ENCODE measurements around the gene CD2AP. TPM values are rescaled to one million over a fixed set of nuclear protein-coding genes. Genes with fewer than 3 reads are reported as not detected.

CD2AP gene
- total and polyA plus RNA-seq, 7 donors, result 17.7 to 80.2 (median 21.8) TPM

DNA sequence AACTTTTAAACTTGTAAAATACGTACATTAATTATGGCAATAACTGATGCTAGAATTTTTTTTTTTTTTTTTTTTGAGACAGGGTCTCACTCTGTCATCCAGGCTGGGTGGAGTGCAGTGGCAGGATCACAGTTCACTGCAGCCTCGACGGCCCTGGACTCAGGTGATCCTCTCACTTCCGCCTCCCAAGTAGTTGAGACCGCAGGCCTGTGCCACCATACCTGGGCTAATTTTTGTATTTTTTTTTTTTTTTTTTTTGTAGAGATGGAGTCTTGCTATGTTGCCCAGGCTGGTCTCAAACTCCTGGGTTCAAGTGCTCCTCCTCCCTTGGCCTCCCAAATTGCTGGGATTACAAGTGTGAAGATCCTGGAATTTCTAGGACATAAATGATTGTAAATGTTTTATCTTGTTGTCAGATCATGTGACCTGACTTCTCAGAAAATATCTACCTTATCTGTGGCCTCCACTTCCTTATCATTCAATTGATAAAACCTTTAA is 2.2 kb upstream of the CD2AP start:
- intact Hi-C loops (cut with DNase I), result no loop called here
- Histone ChIP-seq H3K4me1 (peaks cover 0 to 20% (median 9%) of the 10 kb centered on the region in 4 donors), H3K36me3 (no peaks in the 10 kb centered on the region), H3K27me3 (no peaks in the 10 kb centered on the region), H3K4me3 (no peak overlapping the region), H3K27ac (no peak overlapping the region), H3K9me3 (peaks cover 0 to 1% (median 0%) of the 10 kb centered on the region in 4 donors)
- TF ChIP-seq POLR2A (IDR thresholded peaks at IDR 0.05) (no peak), EP300 (IDR thresholded peaks at IDR 0.05) (no peak), POLR2AphosphoS5 (IDR thresholded peaks at IDR 0.05) (no peak)
- TF ChIP-seq, protein P1, sequence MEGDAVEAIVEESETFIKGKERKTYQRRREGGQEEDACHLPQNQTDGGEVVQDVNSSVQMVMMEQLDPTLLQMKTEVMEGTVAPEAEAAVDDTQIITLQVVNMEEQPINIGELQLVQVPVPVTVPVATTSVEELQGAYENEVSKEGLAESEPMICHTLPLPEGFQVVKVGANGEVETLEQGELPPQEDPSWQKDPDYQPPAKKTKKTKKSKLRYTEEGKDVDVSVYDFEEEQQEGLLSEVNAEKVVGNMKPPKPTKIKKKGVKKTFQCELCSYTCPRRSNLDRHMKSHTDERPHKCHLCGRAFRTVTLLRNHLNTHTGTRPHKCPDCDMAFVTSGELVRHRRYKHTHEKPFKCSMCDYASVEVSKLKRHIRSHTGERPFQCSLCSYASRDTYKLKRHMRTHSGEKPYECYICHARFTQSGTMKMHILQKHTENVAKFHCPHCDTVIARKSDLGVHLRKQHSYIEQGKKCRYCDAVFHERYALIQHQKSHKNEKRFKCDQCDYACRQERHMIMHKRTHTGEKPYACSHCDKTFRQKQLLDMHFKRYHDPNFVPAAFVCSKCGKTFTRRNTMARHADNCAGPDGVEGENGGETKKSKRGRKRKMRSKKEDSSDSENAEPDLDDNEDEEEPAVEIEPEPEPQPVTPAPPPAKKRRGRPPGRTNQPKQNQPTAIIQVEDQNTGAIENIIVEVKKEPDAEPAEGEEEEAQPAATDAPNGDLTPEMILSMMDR (IDR thresholded peaks at IDR 0.05), result no peak
- no peak for DNase-seq
- WGBS, 2 donors, result 92 to 95% methylated on average over 5 of the region's 5 CpGs

DNA sequence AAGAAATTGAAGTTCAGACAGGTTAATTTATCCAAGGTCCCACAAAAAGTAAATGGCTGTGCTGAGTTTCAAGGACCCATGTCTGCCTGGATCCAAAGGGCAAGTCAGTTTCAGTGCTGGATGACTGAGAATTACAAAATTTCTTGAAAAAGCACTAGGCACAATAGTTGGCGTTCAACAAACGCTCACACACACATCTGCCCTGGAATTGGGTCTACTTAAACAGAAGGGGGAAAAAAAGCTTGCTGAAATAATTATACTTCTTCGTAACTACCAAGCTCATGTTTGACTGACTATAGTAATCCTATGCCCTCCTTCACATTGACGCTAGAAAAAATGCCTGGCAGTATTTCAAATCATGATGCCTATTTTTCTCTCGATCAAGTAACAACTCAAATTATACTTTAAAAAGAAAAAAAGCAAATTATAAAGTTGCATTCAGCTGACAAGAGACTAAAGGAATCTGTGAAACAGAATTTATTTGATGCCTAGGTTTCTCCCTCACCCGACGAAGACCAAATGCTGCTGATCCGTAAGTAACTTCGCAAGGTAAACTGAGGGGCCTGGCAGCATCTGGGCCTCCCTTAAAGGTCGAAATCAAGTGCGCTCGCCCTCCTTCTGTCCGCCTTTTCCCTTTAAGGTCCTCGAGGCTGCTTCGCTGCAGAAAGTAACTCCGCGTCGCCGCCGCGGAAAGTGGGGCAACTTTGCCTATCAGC is 650 bp upstream of the CD2AP start:
- 3 to 11% methylated on average over 21 of the region's 21 CpGs for WGBS, 2 donors
- H3K4me1 ChIP-seq, result peaks cover 0 to 28% (median 11%) of the 10 kb centered on the region in 4 donors
- H3K36me3 ChIP-seq, result no peaks in the 10 kb centered on the region
- intact Hi-C loops (cut with DNase I), result no loop called here
- no peaks in the 10 kb centered on the region for H3K27me3 ChIP-seq
- peak overlapping the region; percentile 79 to 99 (median 82) for H3K4me3 ChIP-seq
- TF ChIP-seq, protein P1 (IDR thresholded peaks at IDR 0.05), result no peak
- TF ChIP-seq POLR2A (IDR thresholded peaks at IDR 0.05) (no peak), EP300 (IDR thresholded peaks at IDR 0.05) (no peak), POLR2AphosphoS5 (IDR thresholded peaks at IDR 0.05) (no peak)
- no peaks in the 10 kb centered on the region for H3K9me3 ChIP-seq
- DNase-seq, result no peak
- H3K27ac ChIP-seq, result peak overlapping the region; percentile 93 to 99 (median 94)

DNA sequence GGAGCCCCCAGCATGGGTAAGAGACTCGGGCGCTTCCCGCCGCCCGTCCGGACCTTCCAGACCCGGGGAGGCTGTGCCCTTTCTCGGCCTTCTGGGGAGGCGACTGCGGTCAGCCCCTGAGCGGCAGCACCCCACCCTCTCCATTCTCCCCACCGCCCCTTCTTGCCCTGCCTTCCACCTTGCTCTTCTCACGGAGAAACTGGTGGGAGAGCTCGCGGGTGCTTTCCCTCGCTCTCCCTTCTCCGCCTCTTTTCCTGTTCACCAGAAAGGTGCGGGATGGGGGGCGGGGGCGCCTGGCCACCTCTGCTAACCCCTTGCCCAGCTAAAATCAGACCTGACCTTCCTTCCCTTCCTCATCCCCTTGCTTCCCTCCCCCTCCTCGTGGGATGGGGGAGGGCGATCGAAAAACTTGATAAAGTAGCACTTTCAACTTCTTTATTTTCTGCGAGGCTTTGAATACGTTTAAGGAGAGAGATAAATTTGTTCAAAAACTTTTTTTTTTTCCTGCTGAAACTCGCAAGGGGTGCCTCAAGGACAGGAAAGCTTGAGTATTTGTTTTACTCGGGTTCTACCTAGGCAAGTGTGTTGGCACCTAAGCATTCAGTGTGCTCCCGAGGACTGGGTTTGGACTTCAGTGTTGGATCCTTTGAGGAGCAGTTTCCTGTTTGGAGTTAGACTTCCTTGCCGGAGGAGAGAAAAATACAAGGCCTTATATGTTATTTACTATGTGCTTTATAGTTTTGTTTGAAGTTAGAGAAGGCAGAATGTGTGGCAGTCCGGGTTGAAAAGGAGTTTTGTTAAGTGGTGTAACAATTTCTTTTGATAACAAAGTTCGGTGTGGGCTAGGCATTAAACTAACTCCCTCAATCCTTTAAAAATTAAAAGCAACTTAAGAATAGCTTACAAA is 897 bp downstream of the CD2AP start:
- intact Hi-C loops (cut with DNase I), result loop anchor here (2.0 kb wide), 1 partner anchor 64 kb away; no protein-coding TSS in a partner anchor
- H3K4me3 ChIP-seq, result peak overlapping the region; percentile 79 to 99 (median 82)
- H3K27me3 ChIP-seq, result no peaks in the 10 kb centered on the region
- H3K4me1 ChIP-seq, result peaks cover 0 to 37% (median 15%) of the 10 kb centered on the region in 4 donors
- no peak for DNase-seq
- no peaks in the 10 kb centered on the region for H3K36me3 ChIP-seq
- H3K9me3 ChIP-seq, result no peaks in the 10 kb centered on the region
- TF ChIP-seq POLR2A (IDR thresholded peaks at IDR 0.05), result no peak
- TF ChIP-seq, protein P1 (IDR thresholded peaks at IDR 0.05), result no peak
- no peak for TF ChIP-seq EP300 (IDR thresholded peaks at IDR 0.05)
- no peak for TF ChIP-seq POLR2AphosphoS5 (IDR thresholded peaks at IDR 0.05)
- 0 to 1% methylated on average over 31 of the region's 31 CpGs for WGBS, 2 donors
- peak overlapping the region; percentile 93 to 99 (median 94) for H3K27ac ChIP-seq

DNA sequence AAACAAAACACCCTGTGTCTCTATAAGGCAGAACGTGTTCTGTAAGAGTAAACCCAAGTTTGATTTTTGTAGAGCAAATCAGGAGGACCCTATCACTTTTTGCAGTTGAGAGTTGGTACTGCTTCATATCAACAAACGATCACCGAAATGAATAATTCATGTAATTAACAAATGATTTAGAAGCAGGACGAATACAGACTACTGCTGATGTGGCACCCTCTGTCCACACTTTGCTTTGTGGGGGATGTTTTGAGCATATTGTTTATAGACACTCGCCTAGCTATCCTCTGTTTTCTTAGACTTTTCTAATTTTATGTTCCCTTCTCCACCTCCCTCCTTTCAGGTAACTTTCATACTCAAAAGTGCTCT is 1.5 kb downstream of the CD2AP start:
- Histone ChIP-seq H3K9me3 (no peaks in the 10 kb centered on the region), H3K4me3 (peak overlapping the region; percentile 79 to 99 (median 82)), H3K27ac (peak overlapping the region; percentile 93 to 99 (median 94)), H3K27me3 (no peaks in the 10 kb centered on the region), H3K36me3 (no peaks in the 10 kb centered on the region), H3K4me1 (peaks cover 0 to 43% (median 19%) of the 10 kb centered on the region in 4 donors)
- no peak for DNase-seq
- 2 to 3% methylated on average over 5 of the region's 5 CpGs for WGBS, 2 donors
- intact Hi-C loops (cut with DNase I), result loop anchor here (2.0 kb wide), 1 partner anchor 64 kb away; no protein-coding TSS in a partner anchor
- TF ChIP-seq POLR2A (IDR thresholded peaks at IDR 0.05) (no peak), POLR2AphosphoS5 (IDR thresholded peaks at IDR 0.05) (no peak), EP300 (IDR thresholded peaks at IDR 0.05) (no peak)
- TF ChIP-seq, protein P1 (IDR thresholded peaks at IDR 0.05), result no peak

Measured in sigmoid colon (tissue), 7 donors.